ENCODE measurements around the gene RPL12. TPM values are rescaled to one million over a fixed set of nuclear protein-coding genes. Genes with fewer than 3 reads are reported as not detected.

Gene RPL12
- total and polyA plus RNA-seq, 9 of the 15 experiments (the other 6 are each of a cell fraction or from before 2014, with no cell fraction given), result 1,614 to 4,558 (median 2,531) TPM

GRCh38 chr9:127430415-127430814 lies 20.8 kb downstream of the RPL12 start:
- ATAC-seq (no peak), DNase-seq (ENCODE audit: extremely low read depth in 1 of 4, low spot score in 3 of 4) (no peak), FAIRE-seq (no peak)
- intact Hi-C loops (cut with micrococcal nuclease) (no loop called here), in situ Hi-C loops (cut with MboI) (no loop called here)
- CTCF ChIA-PET (ENCODE audit: low intra/inter-chr PET ratio), result no interaction called here
- Histone ChIP-seq H3K9me3 (replicated peaks; ENCODE audit: control insufficient read depth, insufficient read depth, low read depth, low read length) (no peaks in the 10 kb centered on the region), H3K79me2 (ENCODE audit: control insufficient read depth, insufficient read depth, low read length) (peaks cover 23% of the 10 kb centered on the region), H4K20me1 (replicated peaks; ENCODE audit: control insufficient read depth, insufficient read depth, low read length) (no peaks in the 10 kb centered on the region), H3K4me3 (no peak overlapping the region), H2AFZ (ENCODE audit: low read depth, low read length) (no peak overlapping the region), H3K27ac (ENCODE audit: extremely low read depth, low read depth, low read length) (no peak overlapping the region), H3K9me1 (ENCODE audit: control insufficient read depth, insufficient read depth, low read length) (no peaks in the 10 kb centered on the region), H3K4me2 (ENCODE audit: insufficient read depth, low read length) (no peak overlapping the region), H3K27me3 (ENCODE audit: control insufficient read depth in 2 of 2, insufficient read depth in 2 of 2, low read length in 2 of 2) (no peaks in the 10 kb centered on the region), H3K4me1 (replicated peaks in 1 of 2; ENCODE audit: control insufficient read depth in 2 of 2, insufficient read depth in 2 of 2, low read length in 2 of 2) (peaks cover 4 to 8% of the 10 kb centered on the region in 2 experiments; a peak in 4 of 5 replicates), H3K9ac (ENCODE audit: insufficient read depth in 1 of 2, low read depth in 2 of 2, low read length in 2 of 2) (no peak overlapping the region), H3K36me3 (ENCODE audit: control insufficient read depth, insufficient read depth, low read length) (peaks cover 64% of the 10 kb centered on the region)
- 90% methylated on average over 8 of the region's 8 CpGs for WGBS (ENCODE audit: insufficient coverage, low coverage, missing lambda C conversion rate)
- no TSS peak for BruUV-seq (replicated peaks)
- POLR2A ChIA-PET, result interaction anchor here (0.6 kb wide), 1 partner anchor 17 kb away, joined by 3 read pairs; no protein-coding TSS in a partner anchor
- peak; percentile 11 for TF ChIP-seq RBM25 (IDR thresholded peaks at IDR 0.05; ENCODE audit: low read depth, low read length, severe bottlenecking)
- no peak for TF ChIP-seq ETS1 (conservative IDR thresholded peaks at IDR 0.05; ENCODE audit: control insufficient read depth, low read depth, low read length)
- no peak for TF ChIP-seq KAT7 (CRISPR knock-in tag; IDR thresholded peaks at IDR 0.05; ENCODE audit: borderline replicate concordance)
- no peak for TF ChIP-seq MCM5 (IDR thresholded peaks at IDR 0.05; ENCODE audit: low read depth)
- no peak for TF ChIP-seq ZNF232 (CRISPR knock-in tag; IDR thresholded peaks at IDR 0.05)
- no peak for TF ChIP-seq PHF21A (IDR thresholded peaks at IDR 0.05; ENCODE audit: borderline replicate concordance, low read depth)
- TF ChIP-seq HMGXB4 (CRISPR knock-in tag; IDR thresholded peaks at IDR 0.05), result no peak
- TF ChIP-seq POLR2AphosphoS5 (IDR thresholded peaks at IDR 0.05; ENCODE audit: control insufficient read depth, insufficient read depth, low read depth, low read length), result no peak
- TF ChIP-seq EZH2 (IDR thresholded peaks at IDR 0.05; ENCODE audit: borderline replicate concordance, low read depth, low read length), result no peak
- no peak for TF ChIP-seq POLR3A (IDR thresholded peaks at IDR 0.05; ENCODE audit: borderline replicate concordance, extremely low read depth, insufficient read depth, insufficient read length)
- peak; percentile 69 for TF ChIP-seq ZNF146 (CRISPR knock-in tag; IDR thresholded peaks at IDR 0.05; ENCODE audit: unreplicated experiment)

Data from K562 (cell line).